Suprapubic skin (tissue), 4 donors: ENCODE measurements around the gene PPP1R1C.

Source experiments
- POLR2A ChIP-seq, 2 donors: fragments of 450-650 bp; IDR thresholded peaks; one replicate each; pipeline ENCODE4 v1.6.1; 2017; ENCODE audit warnings: antibody characterized with exemption in 2 of 2, mild to moderate bottlenecking in 2 of 2, moderate library complexity in 2 of 2
- POLR2AphosphoS5 ChIP-seq, 3 donors: sonication (generic); formaldehyde crosslinking; IDR thresholded peaks; one replicate each; pipeline ENCODE4 v1.6.1; 2017; ENCODE audit warnings: antibody characterized with exemption in 3 of 3
- TF ChIP-seq, protein P1 (sequence below), 2 donors: fragments of 200-600 bp in 1 of 2; fragments of 450-650 bp in 1 of 2; sonication (generic) in 1 of 2; IDR thresholded peaks; one replicate each; pipeline ENCODE4 v1.5.1; 2016 to 2019; ENCODE audit warnings: antibody characterized with exemption in 2 of 2, mild to moderate bottlenecking in 1 of 2, moderate library complexity in 1 of 2

DNA sequence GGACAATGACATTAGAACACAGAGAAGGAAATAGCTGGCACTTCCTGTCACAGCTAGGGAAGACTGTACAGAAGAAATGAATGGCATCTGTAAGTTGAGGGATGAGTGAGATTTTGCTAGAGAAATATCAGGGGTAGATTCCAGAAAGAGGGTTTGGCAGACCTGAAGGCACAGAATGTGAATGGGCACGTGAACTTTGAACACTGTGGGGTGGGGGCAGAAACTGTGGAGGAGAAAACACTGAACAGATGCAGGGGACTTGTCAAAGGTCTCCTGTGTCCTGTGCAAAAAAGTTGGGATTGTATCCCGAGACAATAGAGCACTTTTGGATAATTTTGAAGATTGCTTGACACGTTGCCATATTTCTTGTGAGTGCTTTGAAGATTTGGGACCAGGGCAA, 88.0 kb downstream of the PPP1R1C start:
- TF ChIP-seq, protein P1, sequence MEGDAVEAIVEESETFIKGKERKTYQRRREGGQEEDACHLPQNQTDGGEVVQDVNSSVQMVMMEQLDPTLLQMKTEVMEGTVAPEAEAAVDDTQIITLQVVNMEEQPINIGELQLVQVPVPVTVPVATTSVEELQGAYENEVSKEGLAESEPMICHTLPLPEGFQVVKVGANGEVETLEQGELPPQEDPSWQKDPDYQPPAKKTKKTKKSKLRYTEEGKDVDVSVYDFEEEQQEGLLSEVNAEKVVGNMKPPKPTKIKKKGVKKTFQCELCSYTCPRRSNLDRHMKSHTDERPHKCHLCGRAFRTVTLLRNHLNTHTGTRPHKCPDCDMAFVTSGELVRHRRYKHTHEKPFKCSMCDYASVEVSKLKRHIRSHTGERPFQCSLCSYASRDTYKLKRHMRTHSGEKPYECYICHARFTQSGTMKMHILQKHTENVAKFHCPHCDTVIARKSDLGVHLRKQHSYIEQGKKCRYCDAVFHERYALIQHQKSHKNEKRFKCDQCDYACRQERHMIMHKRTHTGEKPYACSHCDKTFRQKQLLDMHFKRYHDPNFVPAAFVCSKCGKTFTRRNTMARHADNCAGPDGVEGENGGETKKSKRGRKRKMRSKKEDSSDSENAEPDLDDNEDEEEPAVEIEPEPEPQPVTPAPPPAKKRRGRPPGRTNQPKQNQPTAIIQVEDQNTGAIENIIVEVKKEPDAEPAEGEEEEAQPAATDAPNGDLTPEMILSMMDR (IDR thresholded peaks at IDR 0.05), result no peak
- TF ChIP-seq POLR2AphosphoS5 (IDR thresholded peaks at IDR 0.05), result no peak
- TF ChIP-seq POLR2A (IDR thresholded peaks at IDR 0.05), result no peak
